ENCODE data around the gene LRRK1. TPM values are rescaled to one million over a fixed set of nuclear protein-coding genes. Genes with fewer than 3 reads are reported as not detected.

LRRK1 gene
- total RNA-seq, 1 donor from 2014 or later = 3.0 TPM

DNA sequence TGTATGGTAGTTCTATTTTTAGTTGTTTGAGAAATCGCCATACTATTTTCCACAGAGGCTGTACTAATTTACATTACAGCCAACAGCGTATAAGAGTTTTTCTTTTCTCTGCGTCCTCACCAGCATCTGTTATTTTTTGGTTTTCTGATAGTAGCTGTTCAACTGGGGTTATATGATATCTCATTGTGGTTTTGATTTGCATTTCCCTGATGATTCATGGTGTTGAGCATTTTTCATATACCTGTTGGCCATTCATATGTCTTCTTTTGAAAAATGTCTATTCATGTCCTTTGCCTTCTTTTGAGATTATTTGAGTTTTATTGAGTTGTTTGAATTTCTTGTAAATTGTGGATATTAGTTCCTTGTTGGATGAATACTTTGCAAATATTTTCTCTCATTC is 114.6 kb downstream of the LRRK1 start:
- Histone ChIP-seq H3K4me1 (no peaks in the 10 kb centered on the region), H3K36me3 (peaks cover 6% of the 10 kb centered on the region), H3K9me3 (replicated peaks) (peaks cover 33% of the 10 kb centered on the region), H3K27ac (replicated peaks) (no peak overlapping the region), H3K27me3 (ENCODE audit: low read depth) (no peaks in the 10 kb centered on the region), H3K4me3 (no peak overlapping the region)
- no peak for TF ChIP-seq CTCF (IDR thresholded peaks at IDR 0.05; ENCODE audit: borderline replicate concordance)
- intact Hi-C loops (cut with micrococcal nuclease) = no loop called here
- no peak for DNase-seq

DNA sequence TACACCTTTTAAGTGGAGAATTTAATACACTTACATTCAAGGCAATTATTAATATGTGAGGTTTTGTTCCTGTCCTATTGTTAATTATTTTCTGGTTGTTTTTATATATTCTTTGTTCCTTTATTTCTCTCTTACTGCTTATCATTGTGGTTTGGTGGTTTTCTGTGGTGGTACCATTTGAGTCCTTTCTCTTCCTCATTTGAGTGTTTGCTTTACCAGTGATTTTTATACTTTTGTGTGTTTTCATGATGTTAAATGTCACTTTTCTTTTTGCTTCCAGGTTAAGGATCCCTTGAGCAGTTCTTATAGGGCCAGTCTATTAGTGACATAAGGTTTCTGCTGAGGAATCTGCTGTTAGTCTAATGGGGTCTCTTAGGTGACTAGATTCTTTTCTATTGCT is 116.5 kb downstream of the LRRK1 start:
- no peak for DNase-seq
- H3K27me3 ChIP-seq (ENCODE audit: low read depth) = no peaks in the 10 kb centered on the region
- H3K4me1 ChIP-seq = no peaks in the 10 kb centered on the region
- no peak overlapping the region for H3K27ac ChIP-seq (replicated peaks)
- H3K9me3 ChIP-seq (replicated peaks) = peaks cover 34% of the 10 kb centered on the region
- intact Hi-C loops (cut with micrococcal nuclease) = no loop called here
- H3K4me3 ChIP-seq = no peak overlapping the region
- TF ChIP-seq CTCF (IDR thresholded peaks at IDR 0.05; ENCODE audit: borderline replicate concordance) = no peak
- peaks cover 2% of the 10 kb centered on the region for H3K36me3 ChIP-seq

GRCh38 chr15:101036189-101036588 is 117.0 kb downstream of the LRRK1 start:
- DNase-seq = no peak
- Histone ChIP-seq H3K4me3 (no peak overlapping the region), H3K36me3 (peaks cover 2% of the 10 kb centered on the region), H3K9me3 (replicated peaks) (peaks cover 39% of the 10 kb centered on the region), H3K27ac (replicated peaks) (no peak overlapping the region), H3K4me1 (no peaks in the 10 kb centered on the region), H3K27me3 (ENCODE audit: low read depth) (no peaks in the 10 kb centered on the region)
- intact Hi-C loops (cut with micrococcal nuclease) = no loop called here
- TF ChIP-seq CTCF (IDR thresholded peaks at IDR 0.05; ENCODE audit: borderline replicate concordance) = no peak

- TF ChIP-seq CTCF (IDR thresholded peaks at IDR 0.05; ENCODE audit: borderline replicate concordance) = no peak
- H3K36me3 ChIP-seq = peaks cover 2% of the 10 kb centered on the region
- no peaks in the 10 kb centered on the region for H3K27me3 ChIP-seq (ENCODE audit: low read depth)
- H3K4me3 ChIP-seq = no peak overlapping the region
- intact Hi-C loops (cut with micrococcal nuclease) = no loop called here
- no peak for DNase-seq
- no peak overlapping the region for H3K27ac ChIP-seq (replicated peaks)
- H3K4me1 ChIP-seq = no peaks in the 10 kb centered on the region
- peaks cover 44% of the 10 kb centered on the region for H3K9me3 ChIP-seq (replicated peaks)
Observed at GRCh38 chr15:101037090-101037830, 118.1 kb downstream of the LRRK1 start.

GRCh38 chr15:101038327-101039003 is 119.3 kb downstream of the LRRK1 start:
- intact Hi-C loops (cut with micrococcal nuclease) = no loop called here
- no peak for DNase-seq

More at GRCh38 chr15:101038327-101039003, 119.3 kb downstream of the LRRK1 start:
- Histone ChIP-seq H3K36me3 (peaks cover 2% of the 10 kb centered on the region), H3K27me3 (ENCODE audit: low read depth) (no peaks in the 10 kb centered on the region), H3K4me3 (no peak overlapping the region), H3K27ac (replicated peaks) (no peak overlapping the region), H3K9me3 (replicated peaks) (peaks cover 44% of the 10 kb centered on the region), H3K4me1 (no peaks in the 10 kb centered on the region)
- no peak for TF ChIP-seq CTCF (IDR thresholded peaks at IDR 0.05; ENCODE audit: borderline replicate concordance)
